HG03060 (cell line): ENCODE measurements around the gene GRID2IP.
"Not testable (repeated sequence)": the region's sequence is repeated elsewhere in the genome, so short reads cannot be mapped to it uniquely, and the experiment has no call there.

ENCODE experiments used
- ATAC-seq: cut with Tn5 transposase; IDR thresholded peaks from one replicate; pipeline ENCODE4 v1.9.1; 2021; ENCODE audit warnings: low read depth, moderate number of reproducible peaks; ENCODE audit not compliant: unreplicated experiment

Gene GRID2IP

DNA sequence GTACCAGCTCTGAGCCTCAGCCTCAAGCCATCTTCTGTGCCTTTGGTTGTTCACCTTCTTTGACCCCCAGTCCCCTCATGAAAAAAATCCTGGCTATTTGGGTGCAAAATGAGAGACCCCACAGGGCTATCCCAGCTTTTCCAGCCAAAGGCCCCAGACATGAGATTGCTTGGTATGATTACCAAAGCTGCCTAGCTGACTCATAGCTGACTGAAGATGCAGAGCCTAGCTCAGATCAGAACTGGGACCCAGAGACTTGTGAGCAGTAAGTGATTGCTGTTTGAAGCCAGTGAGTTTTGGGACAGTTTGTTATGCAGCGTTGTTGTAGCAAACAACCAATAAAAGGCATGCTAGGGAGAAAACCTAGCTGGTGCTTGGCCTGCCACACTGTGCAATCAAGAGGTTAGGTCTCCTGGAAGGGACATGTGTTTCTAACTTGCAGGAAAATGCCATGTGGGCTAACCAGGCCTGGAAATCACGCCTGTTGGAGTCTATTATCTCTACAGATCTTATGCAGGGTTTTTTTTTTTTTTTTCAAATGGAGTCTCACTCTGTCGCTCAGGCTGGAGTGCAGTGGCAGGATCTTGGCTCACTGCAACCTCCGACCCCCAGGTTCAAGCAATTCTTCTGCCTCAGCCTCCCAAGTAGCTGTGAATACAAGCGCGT lies 55.5 kb downstream of the GRID2IP start:
- ATAC-seq: no peak

DNA sequence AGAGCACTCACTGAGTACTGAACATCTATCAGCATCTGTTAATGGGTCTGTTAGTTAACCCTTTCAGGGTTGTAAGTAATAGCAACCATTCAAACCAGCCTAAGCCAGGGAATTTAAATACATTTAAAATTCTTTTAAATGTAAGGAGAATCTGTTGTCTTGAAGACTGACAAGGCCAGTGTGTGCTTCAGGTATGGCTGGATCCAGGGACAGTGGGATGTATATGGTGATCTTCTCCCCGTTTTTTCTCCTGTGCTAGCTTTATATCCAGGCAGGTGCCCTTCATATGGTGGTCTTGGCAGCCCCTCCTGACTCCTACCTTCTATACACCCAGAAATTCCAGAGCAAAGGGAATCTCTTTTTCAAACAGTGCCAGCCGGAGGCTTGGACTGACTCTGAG lies 56.9 kb downstream of the GRID2IP start:
- no peak for ATAC-seq

DNA sequence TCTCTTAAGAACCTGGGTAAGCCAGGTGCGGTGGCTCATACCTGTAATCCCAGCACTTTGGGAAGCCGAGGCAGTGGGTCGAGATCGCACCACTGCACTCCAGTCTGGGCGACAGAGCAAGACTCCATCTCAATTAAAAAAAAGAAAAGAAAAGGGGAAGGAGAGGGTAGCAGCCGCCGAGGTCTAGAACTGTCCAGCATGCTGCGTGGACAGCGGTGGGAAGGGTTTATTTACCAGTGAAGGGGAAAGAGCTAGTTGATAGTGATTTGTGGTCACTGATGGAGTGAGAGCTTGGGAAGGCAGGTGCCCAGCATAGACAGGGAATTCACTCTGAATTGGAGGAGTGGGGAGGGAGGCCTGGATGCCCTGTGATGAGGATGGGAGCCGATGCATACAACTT lies 60.1 kb downstream of the GRID2IP start:
- no peak for ATAC-seq

DNA sequence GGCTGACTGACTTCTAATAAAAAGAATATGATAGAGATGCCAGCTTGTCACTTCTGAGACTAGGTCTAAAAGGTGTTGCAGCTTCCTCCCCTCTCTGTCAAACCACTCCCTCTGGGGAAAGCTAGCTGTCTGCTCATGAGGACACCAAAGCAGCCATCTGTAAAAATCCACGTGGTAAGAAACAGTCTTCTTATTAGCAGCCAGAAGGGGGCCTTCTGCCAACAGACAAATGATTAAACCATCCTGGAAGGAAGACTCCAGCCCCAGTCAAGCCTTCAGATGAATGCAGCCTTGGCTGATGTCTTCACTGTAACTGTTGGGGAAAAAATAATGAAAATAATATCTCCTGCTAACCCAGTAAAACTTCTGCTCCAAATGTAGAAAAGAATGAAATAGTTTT lies 61.6 kb downstream of the GRID2IP start:
- no peak for ATAC-seq

DNA sequence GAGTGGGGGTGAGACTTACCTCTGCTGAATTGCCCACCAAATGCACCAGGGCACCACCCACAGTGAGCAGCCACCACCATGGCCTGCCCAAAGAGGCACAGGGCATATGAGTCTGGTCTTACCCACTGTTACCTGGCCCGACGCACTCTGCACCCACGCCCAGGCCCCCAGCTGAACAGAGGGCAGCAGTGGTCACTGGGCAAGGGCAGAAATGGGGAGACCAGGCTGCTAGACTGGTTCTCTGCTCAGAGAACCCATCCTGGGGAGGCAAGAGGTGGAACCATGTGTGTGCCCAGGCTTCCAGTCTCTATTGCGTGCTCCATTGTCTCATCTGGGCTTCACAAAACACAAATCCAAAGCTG lies 64.1 kb downstream of the GRID2IP start:
- no peak for ATAC-seq

DNA sequence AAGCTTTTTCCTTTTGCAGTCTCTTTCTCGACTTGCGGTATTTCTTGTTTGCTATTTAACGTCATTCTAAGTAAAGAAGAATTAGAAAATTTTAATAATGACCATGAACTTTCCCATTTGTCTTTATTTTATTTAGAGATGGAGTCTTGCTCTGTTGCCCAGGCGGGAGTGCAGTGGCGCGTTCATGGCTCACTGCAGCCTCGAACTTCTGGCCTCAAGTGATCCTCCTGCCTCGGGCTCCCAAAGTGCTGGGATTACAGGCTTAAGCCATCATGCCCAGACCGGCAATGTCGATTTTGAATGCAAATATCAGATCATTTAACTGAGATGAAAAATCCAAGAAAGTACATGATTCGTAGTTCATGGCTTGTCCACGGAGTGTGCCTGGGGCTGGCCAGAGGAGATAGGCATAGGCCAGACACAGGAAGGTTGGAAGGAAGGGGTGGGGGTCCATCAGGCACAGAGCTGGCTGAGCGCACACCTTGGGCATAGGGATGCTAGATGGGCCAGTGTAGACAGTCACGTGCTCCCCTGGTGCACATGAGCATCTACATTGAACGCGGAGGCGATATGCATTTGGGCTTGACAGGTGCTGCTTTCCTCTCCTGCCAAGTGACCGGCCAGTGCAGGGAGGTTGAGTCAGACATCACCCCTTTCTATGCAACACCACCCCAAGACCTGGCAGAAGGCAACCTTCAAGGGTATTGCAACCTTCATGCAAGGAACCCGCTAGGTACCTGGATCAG lies 64.7 kb downstream of the GRID2IP start:
- ATAC-seq: no peak

DNA sequence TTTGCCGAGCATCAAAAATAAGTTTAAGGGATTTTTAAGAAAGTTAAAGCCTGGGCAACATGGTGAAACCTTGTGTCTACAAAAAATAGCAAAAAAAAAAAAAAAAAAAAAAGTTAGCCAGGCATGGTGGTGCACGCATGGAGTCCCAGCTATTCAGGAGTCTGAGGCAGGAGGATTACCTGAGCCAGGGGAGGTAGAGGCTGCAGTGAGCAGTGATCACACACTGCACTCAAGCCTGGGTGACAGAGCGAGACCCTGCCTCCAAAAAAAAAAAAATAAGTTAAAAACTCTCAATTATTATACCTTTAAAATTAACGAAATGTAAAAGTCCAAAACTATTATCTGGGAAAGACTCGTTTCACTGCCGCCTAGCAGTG lies 68.5 kb downstream of the GRID2IP start:
- no peak for ATAC-seq

DNA sequence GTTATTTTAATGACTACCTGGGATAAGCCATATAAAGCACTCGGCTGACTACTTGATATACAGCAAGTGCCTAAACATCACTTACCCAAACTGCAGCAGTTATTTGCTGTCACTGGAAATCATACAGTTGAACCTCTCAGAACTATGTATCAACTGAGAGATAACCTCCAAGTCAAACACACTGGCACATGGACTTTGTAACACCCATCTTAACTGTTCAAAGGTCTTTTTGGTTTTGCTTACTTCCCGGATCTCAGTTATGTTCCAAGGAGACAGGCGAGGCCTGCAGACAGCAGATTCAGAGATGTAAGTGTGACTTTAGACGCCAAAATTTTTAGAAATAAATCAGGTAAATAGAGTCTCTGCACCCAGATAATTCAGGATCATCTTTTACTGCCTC lies 69.0 kb downstream of the GRID2IP start:
- ATAC-seq: no peak

DNA sequence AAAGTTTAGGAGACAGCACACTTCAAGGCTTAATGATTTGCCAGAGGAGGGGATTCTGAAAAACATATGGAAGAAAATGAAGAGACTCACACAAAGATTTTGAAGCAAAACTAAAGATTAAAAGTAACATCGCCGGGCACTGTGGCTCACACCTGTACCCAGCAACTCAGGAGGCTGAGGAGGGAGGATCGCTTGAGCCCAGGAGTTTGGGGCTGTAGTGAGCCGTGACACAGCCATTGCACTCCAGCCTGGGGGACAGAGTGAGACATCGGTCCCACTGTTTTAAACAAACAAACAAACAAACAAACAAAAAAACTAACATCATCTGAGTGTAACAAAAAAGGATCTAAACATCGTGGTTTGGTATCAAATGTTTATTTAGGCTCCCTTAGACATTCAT lies 69.8 kb downstream of the GRID2IP start:
- ATAC-seq: no peak

DNA sequence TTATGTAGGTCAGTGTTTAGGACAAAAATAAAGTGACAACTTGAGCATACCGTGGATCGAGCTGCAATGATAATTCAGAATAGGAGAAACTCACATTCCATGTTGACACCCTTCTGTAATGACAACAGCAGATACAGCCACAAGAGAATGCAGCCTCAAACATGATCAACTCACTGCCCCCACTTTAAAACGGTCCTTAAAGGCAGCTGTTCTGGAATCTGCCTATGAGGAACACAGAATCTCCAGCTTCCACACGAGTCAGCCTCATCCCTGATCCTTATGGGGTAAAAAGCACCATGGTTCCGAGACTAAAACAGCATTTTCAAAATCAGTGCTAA lies 71.0 kb downstream of the GRID2IP start:
- no peak for ATAC-seq

DNA sequence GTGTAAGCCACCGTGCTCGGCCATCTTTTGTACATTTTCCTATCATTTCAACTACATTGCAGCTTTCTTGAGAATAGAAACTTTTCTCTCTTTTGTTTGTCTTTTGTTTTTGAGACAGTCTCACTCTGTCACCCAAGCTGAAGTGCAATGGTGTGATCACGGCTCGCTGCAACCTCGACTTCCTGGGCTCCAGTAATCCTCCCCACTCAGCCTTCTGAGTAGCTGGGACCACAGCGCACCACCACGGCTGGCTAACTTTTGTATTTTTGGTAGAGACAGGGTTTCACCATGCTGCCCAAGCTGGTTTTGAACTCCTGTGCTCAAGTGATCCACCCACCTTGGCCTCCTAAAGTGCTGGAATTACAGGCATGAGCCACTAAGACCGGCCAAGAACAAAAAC lies 72.2 kb downstream of the GRID2IP start:
- no peak for ATAC-seq

DNA sequence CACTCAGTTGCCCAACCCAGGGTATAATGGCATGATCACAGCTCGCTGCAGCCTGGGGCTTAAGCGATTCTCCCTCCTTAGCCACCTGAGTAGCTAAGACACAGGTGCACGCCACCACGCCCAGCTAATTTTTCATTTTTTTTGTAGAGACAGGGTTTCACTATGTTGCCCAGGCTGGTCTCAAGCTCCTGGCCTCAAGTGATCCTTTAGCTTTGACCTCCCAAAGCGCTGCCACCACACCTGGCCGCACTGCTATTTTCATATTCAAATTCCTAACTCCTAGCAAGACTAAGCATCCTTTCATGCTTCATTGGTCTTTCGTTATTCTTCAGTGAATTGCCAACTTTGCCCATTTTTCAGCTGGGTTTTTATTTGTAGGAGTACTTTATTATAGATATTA lies 73.1 kb downstream of the GRID2IP start:
- ATAC-seq: no peak

DNA sequence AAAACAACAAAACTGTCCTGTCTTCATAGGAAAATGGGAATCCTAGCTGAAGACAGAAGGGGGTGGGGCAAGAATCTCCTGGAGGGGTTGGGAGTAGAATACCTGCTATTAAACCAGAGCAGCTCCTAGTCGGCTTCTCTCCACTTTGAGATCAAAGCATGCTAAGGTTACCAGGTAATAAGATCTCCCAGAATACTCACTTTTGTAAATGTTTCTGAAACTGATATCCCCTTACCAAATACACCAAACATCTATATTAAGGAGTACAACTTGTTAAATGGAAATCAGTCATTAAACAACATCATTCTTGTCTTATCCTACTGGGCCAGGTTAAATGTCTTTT lies 74.0 kb downstream of the GRID2IP start:
- no peak for ATAC-seq

DNA sequence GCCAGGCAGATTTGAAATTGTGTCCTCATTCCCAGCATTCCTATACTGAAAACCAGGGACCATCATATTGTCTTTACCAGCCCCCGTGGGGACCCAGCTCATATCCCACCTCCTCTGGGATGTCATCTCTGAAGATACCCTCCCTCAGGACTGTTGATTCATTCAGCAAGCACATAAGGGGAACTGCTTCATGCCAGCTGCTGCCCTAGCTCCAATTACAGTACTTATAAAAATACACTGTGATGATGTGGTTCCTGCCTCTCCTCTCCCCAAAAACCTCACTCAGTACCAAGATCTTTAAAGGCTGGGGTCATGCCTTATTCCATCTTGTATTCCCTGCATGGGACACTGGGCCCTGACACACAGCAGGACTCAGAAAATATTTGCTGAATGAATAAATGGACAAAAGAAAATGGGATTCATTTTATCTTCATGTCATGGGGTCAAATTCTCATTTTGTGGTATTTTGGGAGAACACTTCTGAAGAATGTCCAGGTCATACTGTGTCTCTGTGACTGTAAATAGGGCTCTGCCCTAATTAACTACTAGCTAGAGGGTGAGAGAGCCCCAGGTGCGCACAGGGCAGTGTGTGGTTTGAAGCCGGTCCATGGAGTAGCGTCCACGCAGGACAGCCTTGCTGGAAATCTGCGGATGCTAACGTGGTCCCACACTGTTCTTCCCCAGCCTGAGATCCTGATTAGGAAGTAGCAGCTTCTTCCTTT lies 74.5 kb downstream of the GRID2IP start:
- ATAC-seq: no peak

DNA sequence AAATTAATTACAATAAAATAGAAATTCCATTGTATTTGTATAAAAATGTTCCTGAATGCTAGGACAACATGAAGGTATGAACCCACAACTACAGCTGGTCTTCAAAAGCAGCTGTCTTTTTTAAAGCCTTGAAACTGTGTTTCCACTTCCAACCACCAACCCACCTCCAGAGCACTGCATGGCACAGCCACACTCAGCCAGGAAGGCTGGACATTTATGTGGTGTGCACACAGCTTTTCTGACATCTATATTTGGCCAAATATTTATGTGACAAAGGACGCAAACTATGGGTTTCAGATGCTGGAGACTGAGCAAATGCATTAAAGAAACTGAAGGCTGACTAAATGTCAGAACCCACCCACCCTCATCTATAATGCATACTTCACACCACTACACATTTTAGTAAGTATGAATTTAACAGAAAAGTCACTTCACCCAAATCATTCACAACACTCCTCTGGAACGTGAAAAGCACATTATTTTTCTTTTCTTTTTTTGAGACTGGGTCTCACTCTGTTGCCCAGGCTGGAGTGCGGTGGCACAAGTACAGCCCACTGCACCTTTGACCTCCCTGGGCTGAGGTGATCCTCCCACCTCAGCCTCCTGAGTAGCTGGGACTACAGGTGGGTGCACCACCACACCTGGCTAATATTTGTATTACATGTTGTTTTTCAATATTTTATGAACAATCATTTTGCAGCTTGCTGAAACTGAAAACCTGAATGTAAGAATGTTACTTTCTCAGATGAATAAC lies 75.7 kb downstream of the GRID2IP start:
- ATAC-seq: no peak

DNA sequence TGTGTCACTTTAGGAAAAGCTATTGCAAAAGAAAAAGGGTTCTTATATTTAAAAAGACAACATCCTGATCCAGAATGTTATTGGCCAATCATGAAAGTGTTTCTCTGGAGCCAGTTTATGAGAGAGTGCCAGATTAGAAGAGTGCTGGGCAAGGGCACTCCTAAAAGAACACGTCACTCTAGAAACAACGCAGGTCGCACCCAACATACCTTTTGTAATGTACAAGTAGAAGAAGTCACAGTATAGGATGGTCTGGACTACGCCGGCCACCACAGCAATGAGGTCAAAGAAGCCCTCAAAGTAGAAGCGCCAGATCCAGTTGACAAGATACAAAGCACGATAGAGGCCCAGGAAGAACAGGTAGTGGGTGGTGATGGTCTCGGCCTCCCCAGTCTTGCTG lies 85.4 kb downstream of the GRID2IP start:
- no peak for ATAC-seq

DNA sequence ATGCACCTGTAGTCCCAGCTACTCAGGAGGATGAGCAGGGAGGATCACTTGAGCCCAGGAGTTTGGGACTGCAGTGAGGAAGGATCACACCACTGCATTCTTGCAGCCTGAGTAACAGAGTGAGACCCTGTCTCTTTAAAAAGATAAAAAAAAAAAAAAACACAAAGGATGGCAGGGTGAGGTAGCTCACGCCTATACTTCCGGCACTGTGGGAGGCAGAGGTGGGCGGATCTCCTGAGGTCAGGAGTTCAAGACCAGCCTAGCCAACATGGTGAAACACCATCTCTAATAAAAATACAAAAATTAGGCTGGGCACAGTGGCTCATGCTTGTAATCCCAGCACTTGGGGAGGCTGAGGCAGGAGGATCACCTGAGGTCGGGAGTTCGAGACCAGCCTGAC lies 87.7 kb downstream of the GRID2IP start:
- not testable (repeated sequence) for ATAC-seq

DNA sequence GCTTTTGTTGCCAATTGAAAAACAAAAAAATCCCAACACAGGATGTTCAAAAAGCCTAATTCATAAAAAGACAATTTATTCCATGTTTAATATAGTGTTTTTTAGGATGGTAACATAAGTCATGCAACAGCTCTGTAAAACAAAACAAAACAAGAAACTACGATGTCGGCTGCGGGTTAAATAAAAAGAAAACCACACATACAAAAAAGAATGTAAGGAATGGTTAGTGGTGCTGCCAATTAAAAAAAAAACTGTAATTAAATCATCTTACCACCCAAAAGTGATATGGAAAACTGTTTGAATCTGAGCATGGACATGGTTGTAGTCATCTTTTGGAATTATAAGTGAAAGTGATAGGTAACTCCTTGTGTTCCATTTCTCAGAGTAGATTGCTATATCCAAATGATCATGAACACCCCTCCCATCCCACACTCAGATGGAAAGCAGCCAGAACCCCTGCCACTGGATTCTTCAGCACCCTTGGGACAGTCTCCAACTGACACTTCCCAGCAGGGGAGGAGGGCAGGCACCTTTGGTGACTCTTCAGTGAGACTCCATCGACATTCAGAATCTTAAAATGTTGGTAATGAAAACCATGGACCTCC lies 89.2 kb downstream of the GRID2IP start:
- ATAC-seq: no peak

DNA sequence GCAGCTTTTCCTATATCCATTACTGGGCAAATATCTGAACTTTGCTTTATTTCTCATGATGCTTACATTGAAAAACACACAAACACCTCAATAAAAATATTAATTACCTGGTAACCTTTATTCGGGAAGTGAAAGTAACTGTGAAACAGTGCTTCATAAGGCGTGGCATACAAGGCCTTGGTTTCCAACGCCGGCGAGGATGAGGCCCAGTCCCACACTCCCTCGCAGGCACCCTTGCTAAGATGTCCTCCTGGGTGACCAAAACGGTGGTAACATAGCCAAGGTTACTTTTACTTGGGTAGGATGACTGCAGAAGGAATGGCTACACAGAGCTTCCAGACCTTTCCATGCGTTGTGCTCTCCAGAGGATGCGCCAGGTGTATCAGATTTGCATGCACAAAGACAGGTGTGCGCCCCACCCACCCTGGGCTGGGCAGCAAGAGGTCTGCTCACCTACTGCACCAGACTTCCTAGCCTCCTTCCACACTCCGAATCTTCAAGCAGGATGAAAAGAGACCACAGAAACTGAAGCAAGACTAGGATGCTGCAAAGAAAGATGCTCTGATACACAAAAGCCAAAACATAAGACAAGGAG lies 90.2 kb downstream of the GRID2IP start:
- no peak for ATAC-seq

DNA sequence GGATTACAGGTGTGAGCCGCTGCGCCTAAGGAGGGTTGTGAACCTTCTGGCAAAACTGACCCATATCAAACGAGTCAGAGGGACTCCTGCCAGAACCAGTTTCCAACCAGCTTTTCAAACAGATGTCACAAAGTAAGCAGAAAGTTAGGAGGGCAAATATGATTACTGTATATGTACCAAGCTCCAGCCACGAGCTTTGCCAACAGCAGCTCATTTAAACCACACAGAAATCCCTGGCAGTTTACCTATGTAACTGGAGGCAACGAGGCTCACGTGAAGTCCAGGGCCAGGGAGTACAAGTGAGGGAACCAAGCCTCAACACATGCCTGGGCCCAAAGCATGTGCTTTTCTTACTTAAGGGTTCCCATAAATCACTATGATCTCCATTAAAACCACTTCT lies 91.0 kb downstream of the GRID2IP start:
- no peak for ATAC-seq

DNA sequence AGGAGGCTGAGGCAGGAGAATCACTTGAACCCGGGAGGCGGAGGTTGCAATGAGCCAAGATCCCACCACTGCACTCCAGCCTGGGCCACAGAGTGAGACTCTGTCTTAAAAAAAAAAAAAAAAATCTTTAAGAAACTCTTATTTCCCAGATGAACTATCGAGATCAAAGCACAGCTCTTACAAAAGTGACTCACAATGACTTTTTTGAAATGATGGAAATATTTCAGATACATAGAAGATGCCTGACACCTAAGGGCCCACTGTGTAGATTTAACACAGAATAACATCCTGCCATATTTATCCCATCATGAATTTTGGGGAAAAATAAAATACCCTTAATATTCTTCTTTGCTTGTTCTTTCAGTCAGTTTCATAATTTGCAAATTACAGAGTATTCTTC lies 92.6 kb downstream of the GRID2IP start:
- ATAC-seq: not testable (repeated sequence)
